ENCODE data around the gene ALDH3B2.

ALDH3B2 gene

DNA sequence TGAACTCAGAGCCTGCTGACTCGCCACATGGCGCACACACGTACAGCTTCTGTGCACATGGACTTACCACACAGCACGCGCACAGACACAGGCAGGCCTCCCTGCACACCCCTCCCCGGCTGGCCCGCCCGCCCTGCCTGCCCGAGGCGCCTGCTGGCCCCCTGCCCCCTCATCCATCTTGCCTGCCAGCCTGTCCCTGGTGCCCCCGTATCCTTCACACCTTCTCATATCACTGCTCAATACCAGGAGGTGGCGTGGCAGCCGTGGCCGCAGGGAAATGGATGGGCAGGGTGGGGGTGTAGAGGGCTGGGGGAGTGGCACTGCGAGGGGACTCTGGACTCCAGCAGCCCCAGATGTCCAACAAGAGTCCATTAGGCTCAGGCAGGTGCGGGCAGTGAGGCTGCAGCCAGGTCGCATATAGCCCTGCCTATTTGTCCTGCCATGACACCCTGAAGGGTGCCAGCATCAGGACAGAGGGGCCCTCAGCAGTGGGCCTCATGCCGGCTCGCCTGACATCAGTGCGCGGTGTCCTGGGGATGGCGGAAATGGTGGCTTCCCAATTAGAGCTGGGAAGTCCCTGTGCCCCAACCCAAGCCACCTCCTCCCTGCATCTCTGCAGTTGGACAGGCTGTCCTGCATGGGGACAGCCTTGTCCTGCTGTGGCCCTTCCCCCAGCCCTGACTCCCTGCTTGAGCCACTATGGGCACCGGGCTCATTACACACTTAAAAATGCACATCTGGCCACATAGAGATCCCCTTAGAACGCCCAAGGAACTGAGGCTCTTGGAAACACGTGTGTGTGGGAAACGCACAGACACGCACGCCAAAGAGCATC lies 32.9 kb downstream of the ALDH3B2 start:
- no peak overlapping the region for H3K27ac ChIP-seq
- no peak for TF ChIP-seq ZFX (IDR thresholded peaks at IDR 0.05; ENCODE audit: borderline replicate concordance)
- TF ChIP-seq, protein P1, sequence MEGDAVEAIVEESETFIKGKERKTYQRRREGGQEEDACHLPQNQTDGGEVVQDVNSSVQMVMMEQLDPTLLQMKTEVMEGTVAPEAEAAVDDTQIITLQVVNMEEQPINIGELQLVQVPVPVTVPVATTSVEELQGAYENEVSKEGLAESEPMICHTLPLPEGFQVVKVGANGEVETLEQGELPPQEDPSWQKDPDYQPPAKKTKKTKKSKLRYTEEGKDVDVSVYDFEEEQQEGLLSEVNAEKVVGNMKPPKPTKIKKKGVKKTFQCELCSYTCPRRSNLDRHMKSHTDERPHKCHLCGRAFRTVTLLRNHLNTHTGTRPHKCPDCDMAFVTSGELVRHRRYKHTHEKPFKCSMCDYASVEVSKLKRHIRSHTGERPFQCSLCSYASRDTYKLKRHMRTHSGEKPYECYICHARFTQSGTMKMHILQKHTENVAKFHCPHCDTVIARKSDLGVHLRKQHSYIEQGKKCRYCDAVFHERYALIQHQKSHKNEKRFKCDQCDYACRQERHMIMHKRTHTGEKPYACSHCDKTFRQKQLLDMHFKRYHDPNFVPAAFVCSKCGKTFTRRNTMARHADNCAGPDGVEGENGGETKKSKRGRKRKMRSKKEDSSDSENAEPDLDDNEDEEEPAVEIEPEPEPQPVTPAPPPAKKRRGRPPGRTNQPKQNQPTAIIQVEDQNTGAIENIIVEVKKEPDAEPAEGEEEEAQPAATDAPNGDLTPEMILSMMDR (IDR thresholded peaks at IDR 0.05), result no peak

DNA sequence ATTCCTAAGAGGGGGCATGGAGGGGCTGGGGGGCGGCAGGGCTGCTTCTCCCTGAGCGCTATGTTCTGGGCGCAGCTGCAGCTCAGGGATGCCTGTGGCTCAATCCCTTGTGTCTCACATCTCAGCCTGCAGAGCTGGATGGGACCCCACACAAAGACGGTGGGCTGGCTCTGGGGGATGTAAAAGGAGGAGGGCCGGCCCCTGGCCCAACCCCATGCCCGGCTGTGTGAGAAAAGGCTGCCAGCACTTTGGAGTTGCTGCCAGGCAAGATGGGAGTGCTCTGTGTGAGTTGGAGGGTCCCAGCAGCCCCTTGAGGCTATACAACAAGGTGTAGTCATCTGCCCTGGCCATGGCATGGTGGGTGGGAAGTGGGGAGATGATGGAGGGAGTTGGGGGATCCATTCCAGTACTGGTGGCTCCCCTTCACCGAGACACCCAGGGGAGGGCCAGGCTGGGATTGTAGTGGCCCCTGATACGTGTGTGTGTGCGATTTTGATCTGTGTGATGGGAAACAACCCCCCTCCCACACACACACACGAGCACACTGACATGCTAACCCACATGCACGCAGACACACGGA lies 33.6 kb downstream of the ALDH3B2 start:
- H3K27ac ChIP-seq, result no peak overlapping the region

DNA sequence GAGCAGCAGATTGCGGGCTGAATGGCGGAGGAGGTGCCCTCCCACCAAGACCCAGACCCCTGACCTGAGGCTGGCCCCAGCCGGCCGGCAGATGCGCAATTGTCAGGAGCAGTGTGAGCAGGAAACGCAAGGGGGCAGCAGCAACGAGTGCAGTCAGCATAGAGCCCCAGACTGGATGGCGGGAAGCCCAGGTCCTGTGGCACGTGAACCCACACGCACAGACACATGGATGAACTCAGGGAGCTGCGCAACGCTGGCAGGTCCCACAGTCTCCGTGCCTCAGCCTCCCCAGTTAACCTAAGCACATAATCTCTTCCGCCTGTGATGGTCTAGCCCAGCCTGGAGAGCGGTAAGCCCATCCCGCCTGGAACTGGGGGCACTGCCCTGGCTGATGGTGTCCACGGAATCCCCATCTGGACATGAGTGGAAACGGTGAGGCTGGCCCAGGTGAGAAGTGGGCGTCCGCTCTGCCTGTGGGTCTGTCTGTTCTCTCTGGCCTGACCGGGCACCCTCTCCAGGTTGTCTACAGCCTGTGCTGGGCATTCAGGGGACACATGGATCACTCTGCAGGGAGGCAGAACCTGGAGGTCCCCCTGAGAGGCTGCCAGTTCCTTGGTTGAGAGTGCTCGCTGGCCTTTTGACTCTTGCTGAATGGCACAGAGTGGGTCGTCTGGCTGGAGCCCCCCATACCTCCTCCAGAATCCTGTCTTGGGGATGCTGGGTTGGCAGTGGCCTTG lies 34.2 kb downstream of the ALDH3B2 start:
- TF ChIP-seq, protein P1 (IDR thresholded peaks at IDR 0.05), result peak; percentile 92
- no peak for TF ChIP-seq ZFX (IDR thresholded peaks at IDR 0.05; ENCODE audit: borderline replicate concordance)
- no peak overlapping the region for H3K27ac ChIP-seq

More for the DNA sequence above, 33.6 kb downstream of the ALDH3B2 start:
- TF ChIP-seq, protein P1 (IDR thresholded peaks at IDR 0.05), result no peak
- no peak for TF ChIP-seq ZFX (IDR thresholded peaks at IDR 0.05; ENCODE audit: borderline replicate concordance)

DNA sequence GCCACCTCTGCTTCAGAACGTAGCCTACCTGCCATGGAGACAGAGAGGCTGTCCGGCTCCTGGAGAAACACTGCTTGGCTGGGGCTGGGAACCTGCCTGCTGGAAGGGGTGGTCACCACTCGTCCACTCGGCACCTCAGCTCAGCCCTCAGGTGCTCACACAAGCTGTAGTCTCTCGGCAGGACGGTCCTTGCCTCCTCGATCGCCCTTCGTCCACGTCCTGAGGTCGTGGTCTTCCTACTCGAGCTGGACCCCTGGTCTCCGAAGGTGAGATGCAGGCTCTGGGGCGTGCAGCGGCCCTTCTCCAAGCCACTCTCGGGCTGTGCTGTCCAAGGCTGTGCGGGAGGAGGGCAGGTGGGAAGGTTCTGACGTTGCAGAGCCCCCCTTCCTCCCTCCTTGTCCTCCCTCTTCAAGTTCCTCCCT lies 35.0 kb downstream of the ALDH3B2 start, which contains the start of gene TBX10:
Gene TBX10, minus strand, starts transcription at position 326 of the 422 bp plus-strand sequence. Its CDS starts 291 bp downstream, at position 35.
- H3K27ac ChIP-seq, result no peak within 1 kb of the TSS
- TF ChIP-seq ZFX (IDR thresholded peaks at IDR 0.05; ENCODE audit: borderline replicate concordance), result no peak
- TF ChIP-seq, protein P1 (IDR thresholded peaks at IDR 0.05), result no peak

DNA sequence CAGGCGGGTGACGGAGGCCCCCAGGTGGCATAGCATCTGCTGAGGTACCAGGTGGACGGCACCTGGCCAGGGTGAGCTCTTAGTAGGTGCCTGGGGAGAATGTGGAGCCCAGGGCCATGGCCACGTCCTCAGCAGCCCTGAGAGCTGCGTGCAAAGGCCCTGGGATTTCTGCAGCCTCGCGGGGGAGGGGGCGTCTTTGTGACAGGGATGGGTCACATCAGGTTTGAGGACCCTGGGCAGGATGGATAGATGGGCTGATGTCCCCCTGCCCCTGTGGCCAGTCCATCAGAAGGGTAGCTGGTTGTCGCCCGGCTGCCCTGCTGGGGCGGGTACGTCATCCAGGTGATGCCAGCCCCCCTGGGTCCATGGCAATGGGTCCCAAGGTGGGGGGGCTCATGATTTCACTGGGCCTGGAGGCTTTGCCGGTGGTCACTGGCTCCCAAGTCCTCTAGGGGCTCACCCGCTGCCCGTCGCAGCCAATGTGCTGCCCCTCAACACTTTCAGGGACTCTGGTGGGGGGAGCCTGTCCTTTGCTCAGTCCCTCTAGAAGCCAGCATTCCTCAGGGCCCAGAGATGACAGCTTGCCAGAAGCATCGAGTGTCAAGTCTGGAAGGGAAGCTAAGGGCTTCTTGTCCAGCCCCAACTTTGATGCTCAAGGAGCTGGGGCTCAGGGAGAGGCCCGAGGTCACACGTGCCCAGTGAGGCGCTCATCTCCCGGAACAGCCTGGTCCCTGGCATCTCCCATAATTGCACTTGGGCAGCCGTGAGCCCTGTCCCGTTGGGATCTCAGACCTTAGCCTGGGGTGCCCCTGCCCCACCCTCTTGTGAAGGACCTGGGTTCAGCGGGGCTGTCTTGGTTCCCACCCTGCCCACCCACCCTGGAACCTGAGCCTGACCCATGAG lies 35.6 kb downstream of the ALDH3B2 start:
- H3K27ac ChIP-seq, result no peak overlapping the region
- TF ChIP-seq ZFX (IDR thresholded peaks at IDR 0.05; ENCODE audit: borderline replicate concordance), result no peak
- TF ChIP-seq, protein P1 (IDR thresholded peaks at IDR 0.05), result no peak

DNA sequence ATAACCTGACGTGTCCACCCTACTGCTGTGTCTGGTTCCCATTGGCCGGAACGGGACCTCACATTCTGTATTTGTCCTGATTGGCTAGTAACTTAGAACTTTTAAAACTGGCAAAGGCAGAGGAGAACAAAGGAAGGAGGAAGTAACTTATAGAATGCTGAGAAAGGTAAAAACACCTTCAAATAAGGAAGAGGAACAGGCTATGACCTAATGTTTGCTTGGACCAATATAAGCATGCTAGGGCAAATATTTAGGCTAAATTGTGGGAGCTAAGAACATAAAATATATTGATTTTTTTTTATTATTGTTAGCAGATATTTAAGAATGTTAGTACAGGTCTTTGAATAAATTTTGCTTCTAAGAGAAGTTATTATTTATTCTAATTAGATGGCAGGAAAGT lies 37.0 kb downstream of the ALDH3B2 start:
- peak overlapping the region; percentile 59 for H3K27ac ChIP-seq

DNA sequence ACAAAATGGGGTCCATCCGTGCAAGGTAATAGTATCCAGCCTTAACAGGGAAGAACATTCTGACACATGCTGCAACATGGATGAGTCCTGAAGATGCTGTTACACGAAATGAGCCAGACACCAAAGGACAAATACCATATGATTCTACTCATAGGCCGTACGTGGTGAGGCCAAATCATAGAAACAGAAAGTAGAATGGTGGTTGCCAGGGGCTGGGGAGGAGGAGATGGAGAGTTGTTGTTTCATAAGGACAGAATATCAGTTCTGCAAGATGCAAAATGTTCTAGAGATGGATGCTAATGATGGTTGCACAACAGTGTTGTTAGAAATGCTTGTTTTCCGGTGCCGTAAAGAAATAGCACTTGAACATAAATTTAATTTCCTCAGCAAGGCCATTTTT lies 37.5 kb downstream of the ALDH3B2 start:
- peak overlapping the region; percentile 59 for H3K27ac ChIP-seq
- TF ChIP-seq ZFX (IDR thresholded peaks at IDR 0.05; ENCODE audit: borderline replicate concordance), result no peak
- TF ChIP-seq, protein P1 (IDR thresholded peaks at IDR 0.05), result no peak
